SK-N-SH (cell line): ENCODE results near the gene RANBP9. TPM values are rescaled to one million over a fixed set of nuclear protein-coding genes. Genes with fewer than 3 reads are reported as not detected.

Experiments used
- CTCF ChIA-PET: fragments of 300-600, 350-600 bp; formaldehyde crosslinking; extraction: SDS; loops from one replicate; lab custom pipeline; 2021; lab: Yijun Ruan, JAX
- POLR2A ChIA-PET: fragments of 350-600 bp; sonication (Branson Sonifier 250); formaldehyde crosslinking; extraction: SDS; loops from one replicate; lab custom pipeline; 2020; ENCODE audit warnings: antibody characterized with exemption, inconsistent platforms; lab: Yijun Ruan, JAX
- DNase-seq: peaks from one replicate; pipeline ENCODE4 v3.0.0; 2012
- H2AFZ ChIP-seq: fragments of 200-600 bp; sonication (generic); 2 replicates; pipeline ENCODE4 v1.8.1; 2016; ENCODE audit warnings: antibody characterized with exemption, mild to moderate bottlenecking, low read depth
- H3F3A ChIP-seq: fragments of 200-600 bp; sonication (generic); replicated peaks from 2 replicates; pipeline ENCODE3; 2016; ENCODE audit warnings: antibody characterized with exemption, mild to moderate bottlenecking; ENCODE audit not compliant: insufficient read depth
- H3K27ac ChIP-seq, 2 experiments: fragments of 200-500 bp in 1 of 2; fragments of 200-600 bp in 1 of 2; sonication (Bioruptor generic) in 1 of 2; sonication (generic), shearing (Covaris generic) in 1 of 2; 2 replicates each; pipeline versions ENCODE4 v1.5.1 to v1.6.1; 2014 to 2016; ENCODE audit warnings: low read depth in 2 of 2, inconsistent platforms in 1 of 2, low read length in 1 of 2, mild to moderate bottlenecking in 1 of 2, mixed read lengths in 1 of 2
- H3K27me3 ChIP-seq: fragments of 200-600 bp; sonication (generic), shearing (Covaris generic); 2 replicates; pipeline ENCODE4 v1.6.1; 2016; ENCODE audit warnings: mixed run types; ENCODE audit not compliant: insufficient read depth
- H3K36me3 ChIP-seq, 2 experiments: fragments of 200-500 bp in 1 of 2; fragments of 200-600 bp in 1 of 2; sonication (Bioruptor generic) in 1 of 2; sonication (generic) in 1 of 2; replicated peaks in 1 of 2; 2 replicates each; pipeline versions ENCODE3 to v1.5.1; 2014 to 2016; ENCODE audit warnings: low read length in 1 of 2, mild to moderate bottlenecking in 1 of 2; ENCODE audit not compliant: insufficient read depth in 2 of 2, control insufficient read depth in 1 of 2
- H3K4me1 ChIP-seq, 2 experiments: fragments of 200-500 bp in 1 of 2; fragments of 200-600 bp in 1 of 2; sonication (Bioruptor generic) in 1 of 2; sonication (generic), shearing (Covaris generic) in 1 of 2; 2 replicates each; pipeline versions ENCODE4 v1.5.1 to v1.6.1; 2014 to 2016; ENCODE audit warnings: low read depth in 1 of 2, low read length in 1 of 2, mixed run types in 1 of 2; ENCODE audit not compliant: insufficient read depth in 2 of 2, control insufficient read depth in 1 of 2
- H3K4me2 ChIP-seq: fragments of 200-600 bp; sonication (generic), shearing (Covaris generic); 2 replicates; pipeline ENCODE4 v1.6.1; 2017; ENCODE audit warnings: mixed run types
- H3K4me3 ChIP-seq, 2 experiments: fragments of 200-500 bp in 1 of 2; fragments of 200-600 bp in 1 of 2; sonication (Bioruptor generic) in 1 of 2; sonication (generic), shearing (Covaris generic) in 1 of 2; 2 replicates each; pipeline versions ENCODE4 v1.5.1 to v1.8.1; 2014 to 2016; ENCODE audit warnings: low read depth in 2 of 2, inconsistent platforms in 1 of 2, low read length in 1 of 2, mild to moderate bottlenecking in 1 of 2, mixed read lengths in 1 of 2, moderate library complexity in 1 of 2
- H3K79me2 ChIP-seq: fragments of 200-600 bp; sonication (generic); 2 replicates; pipeline ENCODE4 v1.8.1; 2017; ENCODE audit warnings: mild to moderate bottlenecking; ENCODE audit not compliant: insufficient read depth
- H3K9ac ChIP-seq: fragments of 200-600 bp; sonication (generic); 2 replicates; pipeline ENCODE4 v1.6.1; 2017; ENCODE audit warnings: mixed run types
- H3K9me2 ChIP-seq: fragments of 200-600 bp; sonication (generic); 2 replicates; pipeline ENCODE4 v1.6.1; 2017; ENCODE audit warnings: mixed run types
- H3K9me3 ChIP-seq: fragments of 200-600 bp; sonication (generic); 2 replicates; pipeline ENCODE4 v1.6.1; 2017; ENCODE audit warnings: mixed run types, mild to moderate bottlenecking, moderate library complexity
- H4K20me1 ChIP-seq: fragments of 200-600 bp; sonication (generic); 2 replicates; pipeline ENCODE4 v1.6.1; 2017; ENCODE audit warnings: mild to moderate bottlenecking, mixed run types; ENCODE audit not compliant: insufficient read depth
- ELF1 ChIP-seq: IDR thresholded peaks from 2 replicates; pipeline ENCODE4 v1.4.0; 2012
- FOSL2 ChIP-seq: IDR thresholded peaks from 2 replicates; pipeline ENCODE4 v1.4.0; 2012; ENCODE audit warnings: low read depth, mild to moderate bottlenecking, moderate library complexity, borderline replicate concordance
- FOXJ3 ChIP-seq: sonication (generic); formaldehyde crosslinking; IDR thresholded peaks from 2 replicates; pipeline ENCODE4 v1.5.1; 2020; ENCODE audit warnings: mild to moderate bottlenecking, missing genetic modification reagents
- FOXM1 ChIP-seq: IDR thresholded peaks from 2 replicates; pipeline ENCODE4 v1.4.0; 2012; ENCODE audit warnings: low read depth, mild to moderate bottlenecking
- GABPA ChIP-seq: IDR thresholded peaks from 2 replicates; pipeline ENCODE4 v1.4.0; 2012; ENCODE audit warnings: low read depth, mild to moderate bottlenecking
- GATA2 ChIP-seq: sonication (generic); formaldehyde crosslinking; IDR thresholded peaks from 2 replicates; pipeline ENCODE4 v1.5.0; 2020; ENCODE audit warnings: mild to moderate bottlenecking, missing genetic modification reagents
- MAX ChIP-seq: IDR thresholded peaks from 2 replicates; pipeline ENCODE4 v1.4.0; 2012; ENCODE audit warnings: low read depth
- MEF2A ChIP-seq: IDR thresholded peaks from 2 replicates; pipeline ENCODE4 v1.4.0; 2012; ENCODE audit warnings: low read depth, borderline replicate concordance
- NFIC ChIP-seq: IDR thresholded peaks from 2 replicates; pipeline ENCODE4 v1.4.0; 2012; ENCODE audit warnings: borderline replicate concordance
- PBX3 ChIP-seq: IDR thresholded peaks from 2 replicates; pipeline ENCODE4; 2012
- POLR2AphosphoS5 ChIP-seq: IDR thresholded peaks from 2 replicates; pipeline ENCODE4 v1.6.1; 2012; ENCODE audit warnings: low read depth, low read length
- RFX5 ChIP-seq: IDR thresholded peaks from 2 replicates; pipeline ENCODE4 v1.6.1; 2012; ENCODE audit warnings: mild to moderate bottlenecking, improper control_type of control experiment, low read length
- SIN3A ChIP-seq: IDR thresholded peaks from 2 replicates; pipeline ENCODE4 v1.6.1; 2012; ENCODE audit warnings: low read depth, mild to moderate bottlenecking, low read length, moderate library complexity, borderline replicate concordance
- TAF1 ChIP-seq: IDR thresholded peaks from 2 replicates; pipeline ENCODE4 v1.6.1; 2012; ENCODE audit warnings: low read depth, mild to moderate bottlenecking, low read length, moderate library complexity, borderline replicate concordance
- ZBTB33 ChIP-seq: IDR thresholded peaks from 2 replicates; pipeline ENCODE4 v1.4.0; 2012; ENCODE audit warnings: low read depth, borderline replicate concordance
- WGBS: methylation state at CpG from one replicate; pipeline ENCODE4 v1.1.6; 2017; ENCODE audit warnings: low lambda C conversion rate; 5-methylcytosine and 5-hydroxymethylcytosine counted together
- polyA plus RNA-seq, 3 experiments: library from polyadenylated mRNA; depleted of rRNA; stranded (reverse); fragments of >200 nt; gene quantifications; 2 replicates each; pipeline ENCODE4 v1.2.3, GENCODE V29; 2012
- TF ChIP-seq, protein P1 (sequence below): fragments of 200-600 bp; sonication (generic); IDR thresholded peaks from 2 replicates; pipeline ENCODE4 v1.6.1; 2017; ENCODE audit warnings: antibody characterized with exemption, mild to moderate bottlenecking, moderate library complexity
- TF ChIP-seq, protein P2 (sequence below): fragments of 150-350 bp; IDR thresholded peaks from 2 replicates; pipeline ENCODE4 v1.6.1; 2016; ENCODE audit warnings: mild to moderate bottlenecking, low read depth, low read length
- TF ChIP-seq, protein P3 (sequence below): IDR thresholded peaks from 2 replicates; pipeline ENCODE4 v1.4.0; 2012; ENCODE audit warnings: low read depth, borderline replicate concordance

Gene RANBP9
- polyA plus RNA-seq, 1 of the 3 experiments (the other 2 are of a cell fraction), result 20.4 TPM

GRCh38 chr6:13759025-13759424 is 47.4 kb upstream of the RANBP9 start:
- Histone ChIP-seq H2AFZ (no peak overlapping the region), H4K20me1 (no peaks in the 10 kb centered on the region), H3K4me3 (no peak overlapping the region), H3K27ac (no peak overlapping the region), H3K9me3 (no peaks in the 10 kb centered on the region), H3K9me2 (no peaks in the 10 kb centered on the region), H3K36me3 (no peaks in the 10 kb centered on the region), H3K9ac (no peak overlapping the region)
- POLR2A ChIA-PET, result no interaction called here
- DNase-seq, result no peak
- WGBS, result 100% methylated on average over 2 of the region's 6 CpGs
- CTCF ChIA-PET, result interaction anchor here (0.5 to 0.9 kb wide), 2 partner anchors 39 to 60 kb away, joined by 3 read pairs; no protein-coding TSS in a partner anchor
- TF ChIP-seq MEF2A, result no peak
- no peak for TF ChIP-seq PBX3
- TF ChIP-seq GATA2 (CRISPR knock-in tag), result no peak
- TF ChIP-seq GABPA, result no peak
- TF ChIP-seq, protein P1, sequence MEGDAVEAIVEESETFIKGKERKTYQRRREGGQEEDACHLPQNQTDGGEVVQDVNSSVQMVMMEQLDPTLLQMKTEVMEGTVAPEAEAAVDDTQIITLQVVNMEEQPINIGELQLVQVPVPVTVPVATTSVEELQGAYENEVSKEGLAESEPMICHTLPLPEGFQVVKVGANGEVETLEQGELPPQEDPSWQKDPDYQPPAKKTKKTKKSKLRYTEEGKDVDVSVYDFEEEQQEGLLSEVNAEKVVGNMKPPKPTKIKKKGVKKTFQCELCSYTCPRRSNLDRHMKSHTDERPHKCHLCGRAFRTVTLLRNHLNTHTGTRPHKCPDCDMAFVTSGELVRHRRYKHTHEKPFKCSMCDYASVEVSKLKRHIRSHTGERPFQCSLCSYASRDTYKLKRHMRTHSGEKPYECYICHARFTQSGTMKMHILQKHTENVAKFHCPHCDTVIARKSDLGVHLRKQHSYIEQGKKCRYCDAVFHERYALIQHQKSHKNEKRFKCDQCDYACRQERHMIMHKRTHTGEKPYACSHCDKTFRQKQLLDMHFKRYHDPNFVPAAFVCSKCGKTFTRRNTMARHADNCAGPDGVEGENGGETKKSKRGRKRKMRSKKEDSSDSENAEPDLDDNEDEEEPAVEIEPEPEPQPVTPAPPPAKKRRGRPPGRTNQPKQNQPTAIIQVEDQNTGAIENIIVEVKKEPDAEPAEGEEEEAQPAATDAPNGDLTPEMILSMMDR, result no peak
- no peak for TF ChIP-seq TAF1
- no peak for TF ChIP-seq FOXM1
- TF ChIP-seq, protein P2, sequence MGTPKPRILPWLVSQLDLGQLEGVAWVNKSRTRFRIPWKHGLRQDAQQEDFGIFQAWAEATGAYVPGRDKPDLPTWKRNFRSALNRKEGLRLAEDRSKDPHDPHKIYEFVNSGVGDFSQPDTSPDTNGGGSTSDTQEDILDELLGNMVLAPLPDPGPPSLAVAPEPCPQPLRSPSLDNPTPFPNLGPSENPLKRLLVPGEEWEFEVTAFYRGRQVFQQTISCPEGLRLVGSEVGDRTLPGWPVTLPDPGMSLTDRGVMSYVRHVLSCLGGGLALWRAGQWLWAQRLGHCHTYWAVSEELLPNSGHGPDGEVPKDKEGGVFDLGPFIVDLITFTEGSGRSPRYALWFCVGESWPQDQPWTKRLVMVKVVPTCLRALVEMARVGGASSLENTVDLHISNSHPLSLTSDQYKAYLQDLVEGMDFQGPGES, result no peak
- no peak for TF ChIP-seq SIN3A
- TF ChIP-seq NFIC, result no peak
- no peak for TF ChIP-seq ELF1
- no peak for TF ChIP-seq FOXJ3 (CRISPR knock-in tag)
- no peak for TF ChIP-seq FOSL2
- TF ChIP-seq POLR2AphosphoS5, result no peak
- no peak for TF ChIP-seq MAX
- TF ChIP-seq, all 33 proteins: peak for 0
- Histone ChIP-seq H3K4me1 (no peaks in the 10 kb centered on the region), H3F3A (no peaks in the 10 kb centered on the region), H3K27me3 (no peaks in the 10 kb centered on the region), H3K4me2 (no peak overlapping the region), H3K79me2 (no peaks in the 10 kb centered on the region)

DNA sequence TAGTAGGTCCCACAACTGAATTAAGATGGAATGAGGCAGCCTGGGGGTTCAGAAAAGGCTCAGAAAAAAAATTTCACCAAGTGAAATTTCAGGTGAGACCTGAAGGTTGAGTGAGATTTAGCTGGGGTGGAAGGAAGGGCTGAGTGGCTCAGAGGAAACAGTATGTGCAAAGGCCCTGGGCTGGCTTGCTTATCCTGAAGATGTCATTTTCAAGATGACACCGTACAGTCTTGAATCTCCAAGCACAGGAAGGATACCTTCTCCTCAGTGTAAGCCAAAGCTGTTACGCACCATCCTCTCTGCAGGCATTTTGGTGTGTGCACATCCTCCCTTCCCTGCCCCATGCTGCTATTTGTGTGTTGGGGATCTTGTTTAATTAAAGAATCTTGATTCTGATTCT is 43.0 kb upstream of the RANBP9 start:
- no peaks in the 10 kb centered on the region for H4K20me1 ChIP-seq
- no peaks in the 10 kb centered on the region for H3K4me1 ChIP-seq
- H3K27ac ChIP-seq, result no peak overlapping the region
- no peaks in the 10 kb centered on the region for H3K9me2 ChIP-seq
- no peak overlapping the region for H2AFZ ChIP-seq
- no peaks in the 10 kb centered on the region for H3K36me3 ChIP-seq
- 88% methylated on average over 2 of the region's 2 CpGs for WGBS
- ChIA-PET POLR2A (no interaction called here), CTCF (interaction anchor here (1.3 kb wide), 1 partner anchor 23 kb away, joined by 3 read pairs; no protein-coding TSS in a partner anchor)
- H3K79me2 ChIP-seq, result no peaks in the 10 kb centered on the region
- TF ChIP-seq ZBTB33 (no peak), ELF1 (no peak), GATA2 (CRISPR knock-in tag) (no peak), RFX5 (no peak)
- TF ChIP-seq, protein P3, sequence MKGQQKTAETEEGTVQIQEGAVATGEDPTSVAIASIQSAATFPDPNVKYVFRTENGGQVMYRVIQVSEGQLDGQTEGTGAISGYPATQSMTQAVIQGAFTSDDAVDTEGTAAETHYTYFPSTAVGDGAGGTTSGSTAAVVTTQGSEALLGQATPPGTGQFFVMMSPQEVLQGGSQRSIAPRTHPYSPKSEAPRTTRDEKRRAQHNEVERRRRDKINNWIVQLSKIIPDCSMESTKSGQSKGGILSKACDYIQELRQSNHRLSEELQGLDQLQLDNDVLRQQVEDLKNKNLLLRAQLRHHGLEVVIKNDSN, result no peak
- H3K9me3 ChIP-seq, result no peaks in the 10 kb centered on the region
- no peaks in the 10 kb centered on the region for H3K27me3 ChIP-seq
- no peak overlapping the region for H3K4me2 ChIP-seq
- H3F3A ChIP-seq, result no peaks in the 10 kb centered on the region
- no peak overlapping the region for H3K9ac ChIP-seq
- DNase-seq, result no peak
- no peak overlapping the region for H3K4me3 ChIP-seq
